ENCODE data around the gene MEIKIN. TPM values are rescaled to one million over a fixed set of nuclear protein-coding genes. Genes with fewer than 3 reads are reported as not detected.

Gene MEIKIN
- polyA plus RNA-seq, 1 donor from 2014 or later: not detected

DNA sequence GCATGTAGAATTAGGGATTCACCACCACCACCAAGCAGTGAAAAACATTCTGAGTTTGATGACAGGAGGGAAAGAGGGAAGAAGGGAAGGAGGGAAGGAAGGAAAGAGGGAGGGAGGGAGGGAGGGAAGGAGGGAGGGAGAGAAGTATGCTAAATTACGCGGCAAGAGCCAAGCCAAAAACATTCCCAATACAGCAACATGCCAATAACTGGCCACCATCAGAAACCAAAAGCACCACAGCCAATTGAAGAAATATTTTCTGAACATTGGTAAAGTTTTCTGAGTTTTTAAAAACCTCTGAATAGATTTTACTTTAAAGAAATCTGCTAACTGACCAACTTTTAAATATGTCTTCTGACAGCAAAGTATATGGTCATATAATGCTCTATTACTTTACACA is 184.7 kb downstream of the MEIKIN start:
- H3K27me3 ChIP-seq (ENCODE audit: insufficient read depth, low read depth, low read length): no peaks in the 10 kb centered on the region
- TF ChIP-seq TAF1 (IDR thresholded peaks at IDR 0.05; ENCODE audit: low read depth) (no peak), SMC3 (conservative IDR thresholded peaks at IDR 0.05; ENCODE audit: poor library complexity) (no peak), RAD21 (conservative IDR thresholded peaks at IDR 0.05) (no peak), EP300 (conservative IDR thresholded peaks at IDR 0.05; ENCODE audit: poor library complexity, severe bottlenecking) (no peak), POLR2AphosphoS5 (IDR thresholded peaks at IDR 0.05) (no peak), EZH2 (IDR thresholded peaks at IDR 0.05; ENCODE audit: borderline replicate concordance, insufficient read depth, low read length, poor library complexity, severe bottlenecking) (no peak), MXI1 (conservative IDR thresholded peaks at IDR 0.05; ENCODE audit: poor library complexity, severe bottlenecking) (no peak)
- TF ChIP-seq, protein P1, sequence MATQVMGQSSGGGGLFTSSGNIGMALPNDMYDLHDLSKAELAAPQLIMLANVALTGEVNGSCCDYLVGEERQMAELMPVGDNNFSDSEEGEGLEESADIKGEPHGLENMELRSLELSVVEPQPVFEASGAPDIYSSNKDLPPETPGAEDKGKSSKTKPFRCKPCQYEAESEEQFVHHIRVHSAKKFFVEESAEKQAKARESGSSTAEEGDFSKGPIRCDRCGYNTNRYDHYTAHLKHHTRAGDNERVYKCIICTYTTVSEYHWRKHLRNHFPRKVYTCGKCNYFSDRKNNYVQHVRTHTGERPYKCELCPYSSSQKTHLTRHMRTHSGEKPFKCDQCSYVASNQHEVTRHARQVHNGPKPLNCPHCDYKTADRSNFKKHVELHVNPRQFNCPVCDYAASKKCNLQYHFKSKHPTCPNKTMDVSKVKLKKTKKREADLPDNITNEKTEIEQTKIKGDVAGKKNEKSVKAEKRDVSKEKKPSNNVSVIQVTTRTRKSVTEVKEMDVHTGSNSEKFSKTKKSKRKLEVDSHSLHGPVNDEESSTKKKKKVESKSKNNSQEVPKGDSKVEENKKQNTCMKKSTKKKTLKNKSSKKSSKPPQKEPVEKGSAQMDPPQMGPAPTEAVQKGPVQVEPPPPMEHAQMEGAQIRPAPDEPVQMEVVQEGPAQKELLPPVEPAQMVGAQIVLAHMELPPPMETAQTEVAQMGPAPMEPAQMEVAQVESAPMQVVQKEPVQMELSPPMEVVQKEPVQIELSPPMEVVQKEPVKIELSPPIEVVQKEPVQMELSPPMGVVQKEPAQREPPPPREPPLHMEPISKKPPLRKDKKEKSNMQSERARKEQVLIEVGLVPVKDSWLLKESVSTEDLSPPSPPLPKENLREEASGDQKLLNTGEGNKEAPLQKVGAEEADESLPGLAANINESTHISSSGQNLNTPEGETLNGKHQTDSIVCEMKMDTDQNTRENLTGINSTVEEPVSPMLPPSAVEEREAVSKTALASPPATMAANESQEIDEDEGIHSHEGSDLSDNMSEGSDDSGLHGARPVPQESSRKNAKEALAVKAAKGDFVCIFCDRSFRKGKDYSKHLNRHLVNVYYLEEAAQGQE (IDR thresholded peaks at IDR 0.05; ENCODE audit: borderline replicate concordance): no peak
- TF ChIP-seq, protein P2, sequence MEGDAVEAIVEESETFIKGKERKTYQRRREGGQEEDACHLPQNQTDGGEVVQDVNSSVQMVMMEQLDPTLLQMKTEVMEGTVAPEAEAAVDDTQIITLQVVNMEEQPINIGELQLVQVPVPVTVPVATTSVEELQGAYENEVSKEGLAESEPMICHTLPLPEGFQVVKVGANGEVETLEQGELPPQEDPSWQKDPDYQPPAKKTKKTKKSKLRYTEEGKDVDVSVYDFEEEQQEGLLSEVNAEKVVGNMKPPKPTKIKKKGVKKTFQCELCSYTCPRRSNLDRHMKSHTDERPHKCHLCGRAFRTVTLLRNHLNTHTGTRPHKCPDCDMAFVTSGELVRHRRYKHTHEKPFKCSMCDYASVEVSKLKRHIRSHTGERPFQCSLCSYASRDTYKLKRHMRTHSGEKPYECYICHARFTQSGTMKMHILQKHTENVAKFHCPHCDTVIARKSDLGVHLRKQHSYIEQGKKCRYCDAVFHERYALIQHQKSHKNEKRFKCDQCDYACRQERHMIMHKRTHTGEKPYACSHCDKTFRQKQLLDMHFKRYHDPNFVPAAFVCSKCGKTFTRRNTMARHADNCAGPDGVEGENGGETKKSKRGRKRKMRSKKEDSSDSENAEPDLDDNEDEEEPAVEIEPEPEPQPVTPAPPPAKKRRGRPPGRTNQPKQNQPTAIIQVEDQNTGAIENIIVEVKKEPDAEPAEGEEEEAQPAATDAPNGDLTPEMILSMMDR (IDR thresholded peaks at IDR 0.05; ENCODE audit: poor library complexity, severe bottlenecking): no peak
- peaks cover 5% of the 10 kb centered on the region for H3K9me3 ChIP-seq (ENCODE audit: low read length)
- no peaks in the 10 kb centered on the region for H3F3A ChIP-seq (ENCODE audit: insufficient read depth, low read length, poor library complexity, severe bottlenecking)
- H3K4me2 ChIP-seq (ENCODE audit: low read length): no peak overlapping the region
- no peak overlapping the region for H3K27ac ChIP-seq (ENCODE audit: low read length)
- H3K9ac ChIP-seq (ENCODE audit: low read length): no peak overlapping the region
- H4K20me1 ChIP-seq (ENCODE audit: insufficient read depth): no peaks in the 10 kb centered on the region
- H2AFZ ChIP-seq (ENCODE audit: low read depth, low read length): no peak overlapping the region
- H3K79me2 ChIP-seq (replicated peaks; ENCODE audit: insufficient read depth, low read length): peaks cover 23% of the 10 kb centered on the region
- no peaks in the 10 kb centered on the region for H3K9me2 ChIP-seq (ENCODE audit: insufficient read depth, low read length)
- H3K4me3 ChIP-seq (ENCODE audit: low read length): no peak overlapping the region
- no peaks in the 10 kb centered on the region for H3K36me3 ChIP-seq (ENCODE audit: insufficient read depth, low read length)

DNA sequence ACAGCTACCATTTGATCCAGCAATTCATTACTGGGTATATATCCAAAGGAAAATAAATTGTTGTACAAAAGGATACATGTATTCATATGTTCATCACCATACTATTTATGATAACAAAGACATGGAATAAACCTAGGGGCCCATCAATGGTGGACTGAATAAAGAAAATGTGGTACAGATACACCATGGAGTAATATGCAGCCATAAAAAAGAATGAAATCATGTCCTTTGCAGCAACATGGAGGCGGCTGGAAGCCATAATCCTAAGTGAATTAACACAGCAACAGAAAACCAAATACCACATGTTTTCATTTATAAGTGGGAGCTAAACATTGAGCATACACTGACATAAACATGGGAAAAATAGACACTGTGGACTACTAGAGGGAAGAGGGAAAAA is 185.8 kb downstream of the MEIKIN start:
- Histone ChIP-seq H4K20me1 (ENCODE audit: insufficient read depth) (no peaks in the 10 kb centered on the region), H3K4me3 (ENCODE audit: low read length) (no peak overlapping the region), H3K9me3 (ENCODE audit: low read length) (peaks cover 5% of the 10 kb centered on the region), H3F3A (ENCODE audit: insufficient read depth, low read length, poor library complexity, severe bottlenecking) (no peaks in the 10 kb centered on the region), H3K27ac (ENCODE audit: low read length) (no peak overlapping the region), H3K9ac (ENCODE audit: low read length) (no peak overlapping the region), H3K27me3 (ENCODE audit: insufficient read depth, low read depth, low read length) (no peaks in the 10 kb centered on the region), H3K79me2 (replicated peaks; ENCODE audit: insufficient read depth, low read length) (peaks cover 23% of the 10 kb centered on the region), H3K9me2 (ENCODE audit: insufficient read depth, low read length) (no peaks in the 10 kb centered on the region), H3K4me2 (ENCODE audit: low read length) (no peak overlapping the region), H2AFZ (ENCODE audit: low read depth, low read length) (no peak overlapping the region), H3K36me3 (ENCODE audit: insufficient read depth, low read length) (no peaks in the 10 kb centered on the region)
- TF ChIP-seq EZH2 (IDR thresholded peaks at IDR 0.05; ENCODE audit: borderline replicate concordance, insufficient read depth, low read length, poor library complexity, severe bottlenecking) (no peak), POLR2AphosphoS5 (IDR thresholded peaks at IDR 0.05) (no peak), MXI1 (conservative IDR thresholded peaks at IDR 0.05; ENCODE audit: poor library complexity, severe bottlenecking) (no peak), EP300 (conservative IDR thresholded peaks at IDR 0.05; ENCODE audit: poor library complexity, severe bottlenecking) (no peak), TAF1 (IDR thresholded peaks at IDR 0.05; ENCODE audit: low read depth) (no peak), SMC3 (conservative IDR thresholded peaks at IDR 0.05; ENCODE audit: poor library complexity) (no peak), RAD21 (conservative IDR thresholded peaks at IDR 0.05) (no peak)
- TF ChIP-seq, protein P2 (IDR thresholded peaks at IDR 0.05; ENCODE audit: poor library complexity, severe bottlenecking): no peak
- TF ChIP-seq, protein P1 (IDR thresholded peaks at IDR 0.05; ENCODE audit: borderline replicate concordance): no peak

Data from neural cell (in vitro differentiated cells).